Ishikawa (cell line): ENCODE results near the gene NDUFAF8.

Source experiments
- CEBPB ChIP-seq: IDR thresholded peaks from 2 replicates; pipeline ENCODE4 v1.6.1; 2012
- CREB1 ChIP-seq: IDR thresholded peaks from 2 replicates; pipeline ENCODE4 v1.6.1; 2012; ENCODE audit warnings: low read depth
- EGR1 ChIP-seq: IDR thresholded peaks from 2 replicates; pipeline ENCODE4 v1.6.1; 2012
- EP300 ChIP-seq: IDR thresholded peaks from 2 replicates; pipeline ENCODE4 v1.6.1; 2012; ENCODE audit warnings: borderline replicate concordance
- FOXM1 ChIP-seq: IDR thresholded peaks from 2 replicates; pipeline ENCODE4 v1.6.1; 2012; ENCODE audit warnings: low read depth, borderline replicate concordance
- MAX ChIP-seq: IDR thresholded peaks from 2 replicates; pipeline ENCODE4 v1.6.1; 2012
- NFIC ChIP-seq: IDR thresholded peaks from 2 replicates; pipeline ENCODE4 v1.6.1; 2012
- RAD21 ChIP-seq: IDR thresholded peaks from 2 replicates; pipeline ENCODE4 v1.6.1; 2012; ENCODE audit warnings: low read depth
- REST ChIP-seq: IDR thresholded peaks from 2 replicates; pipeline ENCODE4 v1.6.1; 2012; ENCODE audit warnings: low read depth, mild to moderate bottlenecking
- TAF1 ChIP-seq: IDR thresholded peaks from 2 replicates; pipeline ENCODE4 v1.6.1; 2012; ENCODE audit warnings: low read depth, mild to moderate bottlenecking
- TCF12 ChIP-seq: IDR thresholded peaks from 2 replicates; pipeline ENCODE4 v1.6.1; 2012; ENCODE audit warnings: low read depth
- TEAD4 ChIP-seq: IDR thresholded peaks from 2 replicates; pipeline ENCODE4 v1.6.1; 2012
- USF1 ChIP-seq: IDR thresholded peaks from 2 replicates; pipeline ENCODE4 v1.6.1; 2012
- YY1 ChIP-seq: IDR thresholded peaks from 2 replicates; pipeline ENCODE4 v1.6.1; 2012; ENCODE audit warnings: low read depth
- ZBTB7A ChIP-seq: IDR thresholded peaks from 2 replicates; pipeline ENCODE4 v1.6.1; 2012; ENCODE audit warnings: low read depth

The NDUFAF8 gene

GRCh38 chr17:81251094-81251708 is 12.1 kb downstream of the NDUFAF8 start:
- TF ChIP-seq CREB1, result no peak
- no peak for TF ChIP-seq USF1
- no peak for TF ChIP-seq RAD21
- TF ChIP-seq YY1, result no peak

- TF ChIP-seq YY1 (no peak), TEAD4 (no peak), TCF12 (no peak), REST (no peak), EP300 (no peak), USF1 (no peak), TAF1 (no peak), MAX (no peak), CEBPB (no peak), RAD21 (no peak), NFIC (no peak), FOXM1 (no peak), CREB1 (no peak)
Measured at GRCh38 chr17:81251709-81252301, 12.7 kb downstream of the NDUFAF8 start.

GRCh38 chr17:81252326-81252986 is 13.3 kb downstream of the NDUFAF8 start:
- TF ChIP-seq TCF12 (no peak), EP300 (no peak), YY1 (no peak), MAX (no peak), TEAD4 (no peak), CREB1 (no peak), CEBPB (no peak), TAF1 (no peak), FOXM1 (no peak), NFIC (no peak), RAD21 (no peak), USF1 (no peak), EGR1 (no peak), REST (no peak), ZBTB7A (no peak)

- no peak for TF ChIP-seq EP300
- no peak for TF ChIP-seq EGR1
Measured at GRCh38 chr17:81252987-81253329, 13.8 kb downstream of the NDUFAF8 start.

- no peak for TF ChIP-seq CEBPB
- peak; percentile 93 for TF ChIP-seq RAD21
- TF ChIP-seq MAX, result no peak
- TF ChIP-seq EP300, result no peak
Measured at GRCh38 chr17:81253358-81254131, 14.4 kb downstream of the NDUFAF8 start.
